Measurements from ENCODE around the gene CCDC6.

The CCDC6 gene

DNA sequence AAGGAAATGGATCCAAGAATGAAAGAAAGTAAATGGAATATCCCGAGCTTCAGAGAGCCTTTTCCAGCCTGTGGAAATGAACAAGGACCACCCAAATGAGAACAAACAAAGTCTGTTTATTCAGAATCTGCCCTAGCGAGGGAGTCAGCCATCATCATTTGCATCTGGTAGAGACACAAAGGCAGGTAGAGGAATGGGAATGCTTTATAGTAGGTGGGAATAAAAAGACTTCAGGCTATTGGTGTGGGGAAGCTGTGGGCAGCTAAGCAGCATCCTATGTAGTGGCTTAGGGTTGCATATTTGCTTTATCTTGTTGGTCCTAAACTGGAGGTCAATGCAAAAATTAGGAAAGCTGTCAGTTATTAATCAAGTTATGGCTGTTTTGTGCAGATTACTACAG is 143.9 kb downstream of the CCDC6 start:
- TF ChIP-seq, protein P1, sequence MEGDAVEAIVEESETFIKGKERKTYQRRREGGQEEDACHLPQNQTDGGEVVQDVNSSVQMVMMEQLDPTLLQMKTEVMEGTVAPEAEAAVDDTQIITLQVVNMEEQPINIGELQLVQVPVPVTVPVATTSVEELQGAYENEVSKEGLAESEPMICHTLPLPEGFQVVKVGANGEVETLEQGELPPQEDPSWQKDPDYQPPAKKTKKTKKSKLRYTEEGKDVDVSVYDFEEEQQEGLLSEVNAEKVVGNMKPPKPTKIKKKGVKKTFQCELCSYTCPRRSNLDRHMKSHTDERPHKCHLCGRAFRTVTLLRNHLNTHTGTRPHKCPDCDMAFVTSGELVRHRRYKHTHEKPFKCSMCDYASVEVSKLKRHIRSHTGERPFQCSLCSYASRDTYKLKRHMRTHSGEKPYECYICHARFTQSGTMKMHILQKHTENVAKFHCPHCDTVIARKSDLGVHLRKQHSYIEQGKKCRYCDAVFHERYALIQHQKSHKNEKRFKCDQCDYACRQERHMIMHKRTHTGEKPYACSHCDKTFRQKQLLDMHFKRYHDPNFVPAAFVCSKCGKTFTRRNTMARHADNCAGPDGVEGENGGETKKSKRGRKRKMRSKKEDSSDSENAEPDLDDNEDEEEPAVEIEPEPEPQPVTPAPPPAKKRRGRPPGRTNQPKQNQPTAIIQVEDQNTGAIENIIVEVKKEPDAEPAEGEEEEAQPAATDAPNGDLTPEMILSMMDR (IDR thresholded peaks at IDR 0.05; ENCODE audit: control insufficient read depth, insufficient read depth, low read depth, low read length, missing control alignments), result no peak
- H3K4me3 ChIP-seq (ENCODE audit: control insufficient read depth, low read depth, low read length), result no peak overlapping the region
- DNase-seq (ENCODE audit: low read depth), result no peak

DNA sequence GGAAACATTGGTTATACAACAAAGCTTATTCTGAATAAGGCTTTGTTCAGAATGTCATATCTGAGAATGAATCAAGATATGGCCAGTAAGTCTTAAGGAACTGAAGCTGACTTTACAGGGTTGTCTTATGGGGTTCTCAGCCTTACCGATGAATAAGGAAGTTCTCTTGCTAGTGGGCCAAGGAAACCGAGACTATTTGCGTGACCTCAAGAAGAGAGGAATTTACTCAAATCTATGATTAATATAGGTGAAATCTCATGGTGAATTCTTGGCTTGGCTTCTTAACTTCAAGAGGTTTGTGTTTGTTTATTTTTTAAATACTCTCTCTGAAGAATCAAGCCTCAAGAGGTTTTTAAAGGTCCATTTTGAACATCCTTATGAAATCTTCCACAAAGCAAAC is 148.4 kb downstream of the CCDC6 start:
- H3K4me3 ChIP-seq (ENCODE audit: control insufficient read depth, low read depth, low read length), result no peak overlapping the region
- TF ChIP-seq, protein P1 (IDR thresholded peaks at IDR 0.05; ENCODE audit: control insufficient read depth, insufficient read depth, low read depth, low read length, missing control alignments), result no peak
- peak; percentile 66 for DNase-seq (ENCODE audit: low read depth)

DNA sequence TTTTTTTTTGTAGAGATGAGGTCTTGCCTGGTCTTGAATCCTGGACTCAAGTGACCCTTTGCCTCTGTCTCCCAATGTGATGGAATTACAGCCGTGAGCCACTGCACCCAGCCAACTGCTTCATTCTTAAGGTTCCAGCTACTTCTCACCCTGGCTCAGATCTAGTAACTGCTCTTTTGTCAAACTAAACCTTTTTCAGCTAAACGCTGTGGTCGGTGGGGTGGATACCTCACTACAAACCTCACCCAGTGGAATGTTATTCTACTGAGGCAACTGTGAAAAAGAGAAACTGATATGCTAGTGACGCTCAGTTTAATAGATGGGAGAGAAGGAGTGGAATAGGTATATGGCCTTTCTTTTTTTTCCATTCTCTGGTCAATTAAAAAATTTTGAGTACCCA is 151.4 kb downstream of the CCDC6 start:
- TF ChIP-seq, protein P1 (IDR thresholded peaks at IDR 0.05; ENCODE audit: control insufficient read depth, insufficient read depth, low read depth, low read length, missing control alignments), result no peak
- no peak overlapping the region for H3K4me3 ChIP-seq (ENCODE audit: control insufficient read depth, low read depth, low read length)
- no peak for DNase-seq (ENCODE audit: low read depth)

DNA sequence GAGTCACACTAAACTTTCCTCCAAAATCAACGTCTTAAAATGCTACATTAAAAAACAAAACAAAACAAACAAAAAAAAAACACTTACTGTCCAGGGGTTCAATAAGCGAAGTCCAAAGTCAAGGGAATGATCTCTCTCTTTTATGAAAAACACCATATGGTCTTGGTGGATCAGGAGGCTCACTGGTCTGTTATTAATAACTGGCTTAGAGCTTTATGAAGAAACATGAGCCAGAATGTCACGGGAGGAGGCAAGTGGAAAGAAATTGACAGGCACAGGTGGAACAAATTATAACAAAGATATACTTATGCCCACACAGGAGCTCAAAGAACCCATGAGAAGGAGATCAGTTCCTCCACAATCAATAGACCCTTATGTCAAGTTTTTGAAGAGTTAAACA is 153.1 kb downstream of the CCDC6 start, which contains the start of gene MRLN:
MRLN (minus strand) TSS at position 189 of the 400 bp plus-strand sequence.
- H3K4me3 ChIP-seq (ENCODE audit: control insufficient read depth, low read depth, low read length), result no peak within 1 kb of the TSS
- TF ChIP-seq, protein P1 (IDR thresholded peaks at IDR 0.05; ENCODE audit: control insufficient read depth, insufficient read depth, low read depth, low read length, missing control alignments), result no peak
- no peak for DNase-seq (ENCODE audit: low read depth)

DNA sequence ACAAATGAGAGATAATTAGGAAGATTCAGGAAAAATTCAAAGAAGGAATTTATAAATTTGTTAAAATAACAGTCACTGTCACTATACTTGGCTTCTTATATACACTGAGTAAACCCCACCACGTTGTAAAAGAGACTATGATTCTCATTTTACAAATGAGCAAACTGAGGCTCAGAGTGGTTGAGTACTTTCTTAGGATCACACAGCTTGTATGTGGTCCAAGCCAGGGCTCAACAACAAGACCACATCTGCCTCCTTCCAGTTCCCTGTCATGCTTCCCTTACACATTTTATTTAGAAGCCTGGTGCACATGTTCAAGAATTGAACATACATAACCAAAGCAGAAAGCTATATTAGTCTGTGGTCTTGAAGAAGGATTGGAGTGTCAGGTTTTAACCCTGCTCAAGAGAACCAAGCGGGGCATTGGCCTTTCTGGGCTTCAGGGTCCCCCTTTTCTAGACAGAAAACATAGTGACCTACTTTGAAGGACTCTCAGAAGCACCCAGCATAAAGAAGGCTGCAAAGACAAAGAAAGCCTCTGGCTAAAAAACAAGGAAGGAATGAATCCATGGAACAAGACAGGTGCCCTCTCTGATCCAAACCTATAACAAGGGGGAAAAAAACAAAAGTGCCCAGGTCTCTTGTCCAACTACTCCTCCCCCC is 153.9 kb downstream of the CCDC6 start:
- TF ChIP-seq, protein P1 (IDR thresholded peaks at IDR 0.05; ENCODE audit: control insufficient read depth, insufficient read depth, low read depth, low read length, missing control alignments), result no peak
- H3K4me3 ChIP-seq (ENCODE audit: control insufficient read depth, low read depth, low read length), result no peak overlapping the region
- DNase-seq (ENCODE audit: low read depth), result no peak

DNA sequence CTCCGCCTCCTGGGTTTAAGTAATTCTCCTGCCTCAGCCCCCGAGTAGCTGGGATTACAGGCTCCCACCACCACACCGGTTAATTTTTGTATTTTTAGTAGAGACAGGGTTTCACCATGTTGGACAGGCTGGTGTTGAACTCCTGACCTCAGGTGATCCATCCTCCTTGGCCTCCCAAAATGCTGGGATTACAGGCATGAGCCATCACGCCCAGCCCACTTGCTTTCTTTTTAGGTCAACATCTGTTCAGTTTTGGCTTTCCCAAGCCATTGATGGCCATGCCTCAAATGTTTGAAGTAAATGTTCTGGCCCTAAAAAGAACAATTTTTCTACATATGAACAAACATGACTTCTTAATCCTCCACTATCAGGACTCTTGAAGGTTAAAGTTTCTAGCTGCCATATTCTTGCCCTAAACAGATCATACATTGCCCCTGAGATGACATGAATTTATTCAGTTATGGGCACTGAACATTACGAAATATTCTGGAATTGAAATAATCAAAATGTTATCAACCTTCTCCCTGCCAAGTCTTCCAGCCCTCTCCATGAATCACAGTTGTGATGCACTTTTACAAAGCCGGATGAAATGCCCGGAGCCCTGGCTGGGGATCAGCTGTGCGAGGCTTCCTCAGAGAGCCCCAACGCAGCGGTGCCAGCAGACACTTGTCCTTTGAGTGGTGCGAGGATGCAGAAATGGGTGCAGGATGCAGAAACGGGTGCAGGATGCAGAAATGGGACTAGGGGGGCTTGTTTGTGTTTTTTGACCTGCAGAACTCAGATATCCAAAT is 156.0 kb downstream of the CCDC6 start:
- no peak for DNase-seq (ENCODE audit: low read depth)
- TF ChIP-seq, protein P1 (IDR thresholded peaks at IDR 0.05; ENCODE audit: control insufficient read depth, insufficient read depth, low read depth, low read length, missing control alignments), result no peak
- H3K4me3 ChIP-seq (ENCODE audit: control insufficient read depth, low read depth, low read length), result no peak overlapping the region

Data from AG09309 (cell line).